Measurements from ENCODE around the gene ANXA11.
"Not testable (repeated sequence)": the region's sequence is repeated elsewhere in the genome, so short reads cannot be mapped to it uniquely, and the experiment has no call there.

The ANXA11 gene

DNA sequence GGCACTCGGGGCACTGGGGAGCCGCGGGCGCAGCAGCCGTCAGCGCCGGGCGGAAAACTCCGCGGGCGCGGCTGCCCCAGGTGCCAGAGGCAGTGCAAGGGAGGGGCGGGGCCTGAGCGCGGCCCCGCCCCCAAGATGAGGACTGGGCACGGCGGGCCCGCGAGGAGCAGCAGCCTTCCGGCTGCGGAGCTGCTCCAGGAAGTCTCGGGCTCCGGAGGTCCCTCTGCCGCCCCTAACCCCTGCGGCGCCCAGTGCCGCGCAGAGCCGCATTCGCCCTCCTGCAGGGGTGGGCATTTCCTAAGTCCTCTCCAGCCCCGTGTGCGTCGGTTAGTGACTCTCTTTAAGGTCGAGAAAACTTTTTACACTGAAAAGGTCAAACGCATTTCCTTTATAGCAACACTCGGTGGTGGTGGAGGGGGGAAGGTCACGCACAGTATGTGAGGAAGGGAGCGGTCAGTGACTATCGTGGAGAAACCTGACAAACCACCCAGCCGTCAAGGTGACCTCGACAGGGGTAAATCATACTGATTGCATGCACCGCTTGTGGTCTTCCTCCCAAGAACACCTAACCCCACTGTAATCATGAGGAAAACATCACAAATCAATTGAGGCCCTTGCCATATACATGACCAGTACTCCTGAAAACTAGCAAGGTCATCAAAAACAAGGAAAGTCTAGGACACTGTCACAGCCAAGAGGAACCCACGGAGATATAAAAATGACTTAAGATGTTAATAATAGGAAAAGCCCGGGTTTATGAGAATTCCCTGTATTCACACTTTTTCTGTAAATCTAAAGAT lies at the start of gene ANXA11:
TSS of gene ANXA11 (minus strand) at position 61 of the 800 bp plus-strand sequence. CDS start 32,676 bp downstream, outside the sequence.
- peak; percentile 71 to 88 (median 82) for DNase-seq

- DNase-seq = not testable (repeated sequence)
Measured at GRCh38 chr10:80254726-80255125, 49.4 kb upstream of the ANXA11 start.

DNA sequence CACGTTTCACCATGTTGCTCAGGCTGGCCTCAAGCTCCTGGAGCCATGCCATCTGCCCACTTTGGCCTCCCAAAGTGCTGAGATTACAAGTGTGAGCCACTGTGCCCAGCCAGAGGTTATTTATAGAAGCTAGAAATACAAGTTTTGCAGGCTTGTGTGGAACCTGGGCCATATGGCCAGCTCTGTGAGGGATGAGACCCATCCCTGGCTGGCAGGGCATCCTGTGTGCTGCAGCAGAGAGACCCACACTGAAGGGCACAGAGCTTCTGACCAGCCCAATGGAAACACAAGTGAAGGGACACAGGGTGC lies 48.6 kb upstream of the ANXA11 start:
- DNase-seq = not testable (repeated sequence)

- no peak for DNase-seq
Measured at GRCh38 chr10:80253266-80253962, 48.1 kb upstream of the ANXA11 start.

GRCh38 chr10:80252296-80252887 lies 47.1 kb upstream of the ANXA11 start:
- DNase-seq = no peak

DNA sequence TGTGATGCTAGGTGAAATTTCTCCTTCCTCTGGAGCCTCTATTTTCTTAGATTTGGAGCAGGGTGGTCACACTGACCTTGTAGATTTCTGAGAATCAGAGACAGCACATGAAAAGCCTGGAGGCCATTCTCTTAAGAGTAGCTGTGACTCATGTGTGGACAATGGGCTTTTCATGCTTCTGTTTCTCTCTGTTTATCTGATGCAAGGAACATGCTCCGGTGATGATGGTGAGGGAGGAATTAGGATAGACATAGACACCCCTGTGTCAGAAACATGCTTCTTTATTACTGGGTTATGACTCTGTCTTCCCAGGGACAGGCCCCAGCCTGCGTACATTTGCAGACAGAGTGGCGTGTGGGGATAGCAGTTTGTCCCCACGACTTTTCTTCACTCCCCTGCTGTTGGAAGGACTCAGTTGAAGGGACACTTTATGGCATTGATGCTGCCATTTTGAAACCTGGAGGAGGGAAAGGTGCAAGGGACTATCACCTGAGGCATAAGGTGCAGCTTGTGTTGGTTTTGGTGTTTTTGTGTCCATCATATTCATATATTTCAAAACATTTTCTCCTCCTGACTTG lies 46.5 kb upstream of the ANXA11 start:
- not testable (repeated sequence) for DNase-seq

DNA sequence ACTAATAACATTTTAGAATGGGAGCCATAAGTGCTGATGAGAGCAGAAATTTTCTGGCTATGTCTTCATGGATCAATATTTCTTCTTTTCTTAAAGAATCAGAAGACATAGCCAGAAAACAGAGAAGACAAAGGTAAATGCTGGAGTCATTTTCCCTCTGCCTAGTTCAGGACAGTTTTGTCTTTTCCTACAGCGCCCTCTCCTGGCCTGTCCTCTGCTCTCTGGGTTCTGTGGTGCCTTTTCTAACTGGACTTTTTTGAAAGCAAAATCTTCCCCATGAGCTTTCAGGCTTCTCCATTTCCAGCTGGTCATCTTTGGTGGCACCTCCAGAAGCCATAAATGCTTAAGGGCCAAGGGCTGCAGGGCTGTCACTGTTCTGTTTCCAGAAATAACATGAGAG lies 45.1 kb upstream of the ANXA11 start:
- DNase-seq = not testable (repeated sequence)

GRCh38 chr10:80249906-80250305 lies 44.6 kb upstream of the ANXA11 start:
- not testable (repeated sequence) for DNase-seq

DNA sequence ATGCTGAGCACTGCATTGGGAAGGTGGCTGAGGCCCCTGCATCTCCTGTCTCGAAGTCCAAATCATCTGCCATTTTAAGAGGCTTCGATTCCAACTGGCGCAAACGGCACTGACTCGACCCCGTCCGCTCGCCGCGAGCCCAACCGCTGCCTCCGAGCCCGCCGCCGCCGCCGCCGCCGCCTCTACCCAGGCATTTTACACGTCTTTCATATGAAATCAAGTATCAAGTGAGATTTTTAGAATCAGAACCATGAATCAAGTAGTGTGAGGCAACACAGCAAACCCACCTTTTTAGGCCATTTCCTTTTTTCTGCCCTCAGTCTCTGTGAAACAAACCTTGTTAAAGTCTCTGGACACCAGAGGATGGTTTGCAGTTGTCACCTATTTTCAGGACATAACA lies 42.3 kb upstream of the ANXA11 start:
- not testable (repeated sequence) for DNase-seq

DNA sequence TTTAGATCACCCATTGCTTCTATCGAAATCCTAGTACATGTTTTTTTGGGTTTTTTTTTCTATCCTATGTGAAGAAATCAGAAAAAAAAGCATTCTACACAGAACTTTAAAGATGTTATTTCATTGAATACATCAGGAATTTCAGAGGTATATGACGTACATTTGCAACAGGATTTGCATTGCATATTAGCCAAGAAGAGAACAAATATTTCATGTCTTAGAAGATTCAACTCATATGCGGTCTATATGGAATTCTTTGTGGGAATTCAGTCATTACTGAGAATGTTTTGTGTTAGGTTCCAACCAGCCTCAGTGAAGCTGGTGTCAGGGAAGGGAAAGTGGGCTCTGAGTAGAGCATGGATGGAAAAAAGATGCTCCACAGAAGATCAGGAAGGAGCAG lies 39.0 kb upstream of the ANXA11 start:
- DNase-seq = not testable (repeated sequence)

DNA sequence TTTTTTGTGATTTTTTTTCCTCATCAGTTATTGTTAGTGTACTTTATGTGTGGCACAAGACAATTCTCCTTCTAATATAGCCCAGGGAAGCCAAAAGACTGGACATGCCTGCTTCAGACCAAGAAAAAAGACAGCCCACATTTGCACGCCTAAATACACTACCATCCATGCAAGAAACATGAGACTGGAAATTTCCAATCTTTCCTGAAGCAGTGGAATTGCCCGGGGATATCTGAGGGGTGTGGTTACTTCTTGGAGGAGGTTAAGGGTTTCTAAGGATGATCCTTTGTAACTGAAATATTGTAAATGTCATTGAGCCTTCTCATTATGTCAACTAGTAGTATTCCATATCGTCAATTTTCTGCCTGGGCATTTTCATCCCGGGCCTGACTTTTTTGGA lies 37.0 kb upstream of the ANXA11 start:
- not testable (repeated sequence) for DNase-seq

DNA sequence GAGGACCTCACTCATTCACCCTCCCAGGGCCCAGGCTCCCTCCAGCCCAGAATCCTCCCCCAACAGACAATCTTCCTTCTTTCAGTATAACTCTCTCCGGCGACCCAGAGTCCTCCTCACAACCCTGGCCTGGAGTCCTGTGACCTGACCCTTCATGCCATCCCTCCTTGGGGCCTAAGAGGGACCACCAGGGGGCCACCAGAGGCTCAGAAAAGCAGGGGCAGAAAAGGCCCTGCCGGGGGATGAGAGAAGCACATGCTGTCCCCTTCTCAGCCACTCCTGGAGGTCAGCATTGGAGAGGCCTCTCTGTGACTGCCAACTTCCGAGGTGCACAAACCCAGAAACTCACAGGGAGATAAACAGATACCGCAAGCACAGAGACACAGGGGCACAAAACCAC lies 31.1 kb upstream of the ANXA11 start:
- not testable (repeated sequence) for DNase-seq

DNA sequence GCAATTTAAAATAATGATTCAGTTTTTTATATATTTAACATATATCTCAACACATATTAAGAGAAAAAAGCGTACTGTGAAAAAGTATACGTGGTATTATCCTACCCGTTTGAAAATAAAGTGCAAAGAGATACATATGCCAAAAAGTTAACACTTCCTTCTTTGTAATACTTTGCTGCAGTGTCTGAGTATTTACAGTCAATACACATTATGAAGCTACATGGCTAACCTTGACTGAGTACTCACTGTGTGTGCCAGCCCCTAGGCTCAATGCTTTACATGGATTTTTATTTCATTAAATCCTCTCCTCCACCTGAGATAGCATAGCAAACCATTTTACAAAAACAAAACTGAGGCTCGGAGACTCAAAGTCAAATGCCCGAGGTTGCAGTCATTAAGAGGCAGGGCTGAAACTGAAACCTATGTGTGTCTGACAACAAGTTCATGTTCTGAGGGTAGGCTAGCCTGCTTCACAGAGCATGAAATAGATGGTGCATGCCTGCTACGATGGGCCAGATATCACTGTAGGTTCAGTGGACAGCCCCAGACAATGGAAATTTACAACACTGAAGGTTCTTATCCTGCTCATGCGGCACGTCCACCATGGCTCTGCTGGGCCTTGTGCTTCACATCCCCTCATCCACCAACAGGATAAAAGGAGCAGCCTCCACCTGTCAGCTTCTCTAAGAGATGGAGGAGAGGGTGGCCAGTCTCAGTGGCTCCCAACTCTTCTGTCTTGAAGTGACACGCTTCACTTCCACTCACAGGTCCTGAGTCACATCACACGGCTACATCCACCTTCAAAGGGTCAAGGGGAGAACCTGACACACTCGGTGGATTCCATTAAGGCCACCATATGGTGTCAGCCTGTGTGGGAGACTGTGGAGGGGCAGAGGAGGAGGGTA lies 29.2 kb upstream of the ANXA11 start:
- DNase-seq = not testable (repeated sequence)

- DNase-seq = not testable (repeated sequence)
Measured at GRCh38 chr10:80233871-80234270, 28.5 kb upstream of the ANXA11 start.

- not testable (repeated sequence) for DNase-seq
Measured at GRCh38 chr10:80226723-80227122, 21.4 kb upstream of the ANXA11 start.

DNA sequence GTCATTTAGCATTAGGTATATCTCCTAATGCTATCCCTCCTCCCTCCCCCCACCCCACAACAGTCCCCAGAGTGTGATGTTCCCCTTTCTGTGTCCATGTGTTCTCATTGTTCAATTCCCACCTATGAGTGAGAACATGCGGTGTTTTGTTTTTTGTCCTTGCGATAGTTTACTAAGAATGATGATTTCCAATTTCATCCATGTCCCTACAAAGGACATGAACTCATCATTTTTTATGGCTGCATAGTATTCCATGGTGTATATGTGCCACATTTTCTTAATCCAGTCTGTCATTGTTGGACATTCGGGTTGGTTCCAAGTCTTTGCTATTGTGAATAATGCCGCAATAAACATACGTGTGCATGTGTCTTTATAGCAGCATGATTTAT lies 17.7 kb upstream of the ANXA11 start:
- not testable (repeated sequence) for DNase-seq

DNA sequence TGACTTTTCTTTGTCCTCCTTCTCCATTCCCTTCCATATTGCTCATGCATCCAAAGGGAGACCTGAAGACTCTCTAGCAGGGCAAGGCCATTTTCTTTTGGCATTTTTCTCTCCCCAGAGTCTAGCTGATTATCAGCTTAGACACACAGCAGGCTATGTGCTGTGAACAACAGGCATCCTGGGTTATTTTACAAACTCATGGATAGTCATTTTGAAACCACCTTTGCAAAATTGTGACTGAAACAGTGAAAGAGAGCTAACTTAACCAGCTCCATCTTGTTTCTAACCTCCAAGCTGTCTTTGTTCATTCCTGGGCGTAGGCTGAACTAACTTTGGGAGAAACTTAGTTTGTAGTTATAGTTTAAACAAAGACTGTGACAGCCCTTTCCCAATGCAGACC lies 13.5 kb upstream of the ANXA11 start:
- not testable (repeated sequence) for DNase-seq

DNA sequence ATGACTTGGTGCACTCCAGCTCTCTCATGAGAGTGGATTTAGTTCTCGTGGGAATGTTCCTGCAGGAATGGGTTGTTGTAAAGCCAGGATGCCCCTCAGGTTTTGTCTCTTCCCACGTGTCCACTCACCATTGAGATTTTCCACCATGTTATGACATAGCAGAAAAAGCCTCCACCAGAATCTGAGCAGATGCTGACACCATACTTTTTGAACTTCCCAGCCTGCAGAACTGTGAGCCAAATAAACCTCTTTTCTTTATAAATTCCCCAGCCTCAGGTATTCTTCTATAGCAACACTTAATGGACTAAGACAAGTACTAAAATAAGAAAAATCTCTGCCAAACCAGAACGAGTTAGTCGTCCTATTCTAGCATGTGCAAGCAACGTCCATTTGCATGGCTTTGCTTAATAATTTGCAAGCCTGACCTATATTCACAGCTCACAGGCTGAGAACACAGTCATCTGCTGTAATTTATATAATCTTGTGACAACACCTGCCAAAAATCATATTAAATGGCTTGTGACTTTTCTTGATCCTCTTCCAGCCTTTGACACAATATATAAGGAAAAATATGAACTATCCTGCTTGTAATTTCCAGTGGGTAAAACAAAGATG lies 9.1 kb upstream of the ANXA11 start:
- not testable (repeated sequence) for DNase-seq

GRCh38 chr10:80212535-80213115 lies 7.3 kb upstream of the ANXA11 start:
- not testable (repeated sequence) for DNase-seq

DNA sequence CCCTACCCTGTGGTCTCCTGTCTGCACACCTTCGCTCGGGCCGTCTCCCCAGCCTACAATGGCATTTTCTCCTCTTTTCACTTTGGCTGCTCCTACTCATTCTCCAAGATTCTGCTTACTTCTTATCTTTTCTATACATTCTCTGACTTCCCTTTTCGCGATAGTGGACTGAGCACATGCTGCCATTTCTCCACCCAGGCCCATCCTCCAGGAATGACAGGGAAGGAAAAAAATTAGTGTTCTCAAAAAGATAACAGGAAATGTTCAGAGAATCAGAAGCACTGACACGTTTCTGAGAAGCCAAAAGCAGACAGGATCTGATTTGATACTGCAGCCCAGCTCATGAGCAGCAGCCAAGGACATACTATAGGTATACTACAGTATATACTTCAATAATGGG lies 6.4 kb upstream of the ANXA11 start:
- DNase-seq = no peak

- DNase-seq = no peak
Measured at GRCh38 chr10:80210259-80210658, 4.9 kb upstream of the ANXA11 start.
